Activated T-cell treated with anti-CD3 and anti-CD28 coated beads, Interleukin-2, amount 50 U/mL, for 24 hours (primary cell): ENCODE data around the gene SEL1L3.

Source experiments
- DNase-seq: peaks from one replicate; pipeline ENCODE4 v3.0.0-alpha.2; 2020
- H3K27ac Mint-ChIP-seq: 2 replicates; pipeline ENCODE4 v1.8.0; 2020; ENCODE audit warnings: mild to moderate bottlenecking, mixed read lengths
- H3K27me3 Mint-ChIP-seq: 2 replicates; pipeline ENCODE4 v1.8.0; 2020; ENCODE audit warnings: mixed read lengths
- H3K36me3 Mint-ChIP-seq: 2 replicates; pipeline ENCODE4 v1.8.0; 2020; ENCODE audit warnings: low read depth, mixed read lengths
- H3K4me1 Mint-ChIP-seq: 2 replicates; pipeline ENCODE4 v1.8.0; 2020; ENCODE audit warnings: low read depth, mixed read lengths
- H3K4me3 Mint-ChIP-seq: 2 replicates; pipeline ENCODE4 v1.8.0; 2020; ENCODE audit warnings: mild to moderate bottlenecking, moderate library complexity, mixed read lengths
- H3K9me3 Mint-ChIP-seq: 2 replicates; pipeline ENCODE4 v1.8.0; 2020; ENCODE audit warnings: mixed read lengths

SEL1L3 gene

DNA sequence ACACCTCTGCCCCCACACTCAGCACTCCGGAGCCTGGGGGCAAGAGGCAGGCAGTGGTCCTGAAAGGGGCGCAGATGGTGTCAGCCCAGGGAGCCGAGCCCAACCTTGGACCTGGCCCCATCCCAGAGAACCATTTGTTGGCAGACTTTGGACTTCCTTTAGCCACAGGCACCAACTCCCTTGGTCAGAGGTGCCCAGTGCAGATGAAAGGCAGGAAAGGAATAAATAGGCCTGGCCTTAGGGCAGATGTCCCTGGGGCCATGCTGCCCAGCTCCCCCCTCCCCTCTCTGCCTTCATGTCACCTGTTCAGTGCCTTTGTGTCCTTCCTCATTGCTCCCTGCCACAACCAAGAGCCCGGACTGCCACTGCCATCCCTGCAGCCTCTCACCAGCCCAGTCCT is 52.8 kb downstream of the SEL1L3 start:
- no peaks in the 10 kb centered on the region for H3K27me3 Mint-ChIP-seq
- no peaks in the 10 kb centered on the region for H3K9me3 Mint-ChIP-seq
- no peak for DNase-seq
- peaks cover 81% of the 10 kb centered on the region for H3K36me3 Mint-ChIP-seq
- H3K4me3 Mint-ChIP-seq, result no peak overlapping the region
- no peak overlapping the region for H3K27ac Mint-ChIP-seq
- H3K4me1 Mint-ChIP-seq, result no peaks in the 10 kb centered on the region

DNA sequence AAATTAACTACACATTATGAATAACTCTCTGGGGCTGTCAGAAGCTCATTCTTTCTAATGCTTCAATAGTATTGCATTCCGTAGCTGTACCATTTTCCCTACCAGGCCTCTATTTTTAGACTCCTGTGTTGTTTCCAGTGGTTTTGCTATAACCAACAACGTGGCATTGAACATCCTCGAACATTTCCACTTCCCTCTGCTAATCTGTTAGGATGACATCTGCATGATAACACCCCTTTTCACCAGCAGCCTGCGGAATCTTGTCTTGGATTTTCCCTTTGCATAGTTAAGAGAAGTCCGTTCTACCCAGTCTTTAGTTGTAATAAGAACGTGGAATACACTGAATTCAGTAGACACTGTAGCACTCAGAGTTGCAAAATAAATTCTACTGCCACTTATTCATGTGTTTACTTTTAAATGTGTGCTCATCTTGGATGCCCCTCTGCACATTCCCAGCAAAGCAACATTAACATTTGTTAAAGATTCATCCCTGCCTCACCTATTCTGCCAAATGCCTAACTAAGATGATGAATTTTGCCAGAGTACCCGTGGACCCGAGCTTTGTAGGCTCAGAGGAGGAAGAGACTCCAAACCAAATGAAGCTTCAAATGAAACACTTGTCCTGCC is 55.6 kb downstream of the SEL1L3 start:
- Mint-ChIP-seq H3K9me3 (no peaks in the 10 kb centered on the region), H3K36me3 (peaks cover 85% of the 10 kb centered on the region), H3K4me1 (no peaks in the 10 kb centered on the region), H3K27me3 (no peaks in the 10 kb centered on the region), H3K27ac (no peak overlapping the region), H3K4me3 (no peak overlapping the region)
- no peak for DNase-seq

GRCh38 chr4:25805255-25805860 is 57.4 kb downstream of the SEL1L3 start:
- Mint-ChIP-seq H3K9me3 (no peaks in the 10 kb centered on the region), H3K4me1 (no peaks in the 10 kb centered on the region), H3K27ac (no peak overlapping the region), H3K27me3 (no peaks in the 10 kb centered on the region), H3K36me3 (peaks cover 83% of the 10 kb centered on the region), H3K4me3 (no peak overlapping the region)
- DNase-seq, result no peak

DNA sequence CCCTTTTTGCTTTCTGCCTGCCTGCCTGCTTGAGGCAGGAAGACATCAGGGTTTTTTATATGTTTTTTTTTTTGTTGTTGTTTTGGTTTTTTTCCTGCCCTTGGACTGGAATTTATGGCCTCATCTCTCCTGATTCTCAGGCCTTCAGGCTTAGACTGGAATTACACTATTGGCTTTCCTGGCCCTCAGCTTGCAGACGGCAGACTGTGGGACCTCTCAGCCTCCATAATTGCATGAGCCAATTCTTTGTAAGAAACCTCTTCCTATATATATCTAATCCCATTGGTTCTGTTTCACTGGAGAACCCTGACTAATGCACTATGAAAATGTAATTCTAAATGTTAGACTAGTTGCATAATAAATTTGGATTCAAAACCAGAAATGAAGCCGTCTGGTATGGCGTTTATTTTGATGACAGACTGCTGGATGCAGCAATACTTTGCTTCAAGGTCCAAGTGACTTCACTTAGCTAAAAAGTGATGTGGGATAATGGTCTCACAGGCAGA is 59.0 kb downstream of the SEL1L3 start:
- Mint-ChIP-seq H3K27ac (no peak overlapping the region), H3K4me1 (no peaks in the 10 kb centered on the region), H3K9me3 (no peaks in the 10 kb centered on the region), H3K36me3 (peaks cover 88% of the 10 kb centered on the region), H3K27me3 (no peaks in the 10 kb centered on the region), H3K4me3 (no peak overlapping the region)
- no peak for DNase-seq

DNA sequence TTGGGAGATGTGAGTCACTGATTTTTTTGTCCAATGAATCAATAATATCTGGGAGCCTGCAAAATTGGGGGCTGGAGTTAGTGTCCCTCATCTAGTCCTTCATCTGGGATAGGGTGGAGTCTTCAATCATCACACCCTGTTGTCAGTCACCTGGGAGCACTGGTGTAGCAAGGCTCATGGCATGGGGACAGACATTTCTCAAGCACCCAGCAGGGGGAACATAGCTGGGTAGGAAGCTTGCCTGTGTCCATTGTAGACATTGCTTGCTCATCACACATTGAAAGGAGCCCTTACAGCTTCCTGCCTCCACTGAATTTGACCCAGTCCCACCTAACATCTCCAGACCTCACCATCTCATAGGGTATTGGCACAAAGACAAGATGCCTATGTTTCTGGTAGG is 61.2 kb downstream of the SEL1L3 start:
- Mint-ChIP-seq H3K27me3 (no peaks in the 10 kb centered on the region), H3K36me3 (peaks cover 89% of the 10 kb centered on the region), H3K4me1 (no peaks in the 10 kb centered on the region), H3K4me3 (no peak overlapping the region), H3K9me3 (no peaks in the 10 kb centered on the region), H3K27ac (peak overlapping the region; percentile 9)
- DNase-seq, result no peak

DNA sequence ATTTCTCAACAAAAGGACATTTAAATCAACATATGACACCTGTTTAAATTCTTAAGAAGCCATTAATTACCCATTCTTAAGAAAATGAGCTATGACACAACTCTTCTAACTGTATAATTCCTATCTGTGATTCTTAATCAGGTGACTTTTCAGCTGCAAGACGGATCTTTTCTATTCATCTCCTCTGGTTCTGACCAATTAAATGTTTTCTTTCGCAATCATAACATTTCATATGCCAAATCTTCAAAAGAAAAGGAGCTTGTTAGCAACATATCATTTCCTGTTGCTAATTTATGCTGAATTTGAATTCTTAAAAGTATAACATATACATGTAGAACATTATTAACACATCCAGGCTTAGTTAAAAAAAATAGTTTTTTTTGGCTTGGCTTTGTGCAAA is 62.5 kb downstream of the SEL1L3 start:
- no peak overlapping the region for H3K27ac Mint-ChIP-seq
- no peaks in the 10 kb centered on the region for H3K9me3 Mint-ChIP-seq
- DNase-seq, result no peak
- no peaks in the 10 kb centered on the region for H3K4me1 Mint-ChIP-seq
- no peak overlapping the region for H3K4me3 Mint-ChIP-seq
- H3K36me3 Mint-ChIP-seq, result peaks cover 88% of the 10 kb centered on the region
- no peaks in the 10 kb centered on the region for H3K27me3 Mint-ChIP-seq

DNA sequence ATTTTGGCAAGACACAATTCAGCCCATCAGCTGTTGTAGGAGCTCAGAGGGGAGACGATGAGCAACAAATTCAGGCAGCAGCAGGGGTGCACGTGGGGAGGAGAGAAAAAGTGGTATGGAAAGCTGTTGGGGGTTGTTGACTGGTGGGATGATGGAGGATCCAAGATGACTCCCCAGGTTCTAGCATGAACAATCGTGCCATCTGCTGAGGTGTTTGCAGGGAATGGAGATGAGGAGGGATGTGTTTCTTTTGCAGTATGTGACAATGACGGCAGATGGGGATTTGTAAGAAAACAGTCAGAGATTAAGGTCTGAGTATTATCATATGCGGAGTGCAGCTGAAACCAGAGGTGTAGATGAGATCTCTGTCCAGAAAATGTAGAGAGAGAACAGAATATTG is 63.3 kb downstream of the SEL1L3 start:
- peaks cover 86% of the 10 kb centered on the region for H3K36me3 Mint-ChIP-seq
- H3K4me3 Mint-ChIP-seq, result no peak overlapping the region
- no peak for DNase-seq
- H3K9me3 Mint-ChIP-seq, result no peaks in the 10 kb centered on the region
- no peak overlapping the region for H3K27ac Mint-ChIP-seq
- H3K4me1 Mint-ChIP-seq, result no peaks in the 10 kb centered on the region
- no peaks in the 10 kb centered on the region for H3K27me3 Mint-ChIP-seq

DNA sequence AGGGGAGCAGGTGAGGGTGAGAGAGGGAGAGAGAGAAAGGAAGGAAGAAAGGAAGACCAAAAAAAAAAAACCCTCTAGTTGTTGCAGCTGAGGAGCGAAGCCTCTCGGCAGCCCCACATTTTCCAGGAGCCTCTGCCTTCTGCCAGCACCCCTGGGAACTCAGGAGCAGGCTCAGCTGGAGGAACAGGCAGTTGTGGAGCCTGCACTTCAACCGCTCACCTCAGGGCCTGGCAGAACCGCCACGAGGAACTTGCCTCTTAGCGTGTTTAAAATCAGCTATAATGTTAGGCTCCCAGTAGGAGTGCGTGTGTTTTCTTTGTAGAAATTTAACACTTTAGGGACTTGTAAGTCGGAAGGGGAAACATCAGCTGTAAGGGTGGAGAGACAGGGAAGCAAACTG is 65.7 kb downstream of the SEL1L3 start:
- Mint-ChIP-seq H3K36me3 (peaks cover 85% of the 10 kb centered on the region), H3K27me3 (no peaks in the 10 kb centered on the region), H3K4me3 (no peak overlapping the region), H3K27ac (no peak overlapping the region), H3K4me1 (no peaks in the 10 kb centered on the region), H3K9me3 (no peaks in the 10 kb centered on the region)
- no peak for DNase-seq

GRCh38 chr4:25795566-25796454 is 67.0 kb downstream of the SEL1L3 start:
- no peak overlapping the region for H3K27ac Mint-ChIP-seq
- peaks cover 79% of the 10 kb centered on the region for H3K36me3 Mint-ChIP-seq
- H3K27me3 Mint-ChIP-seq, result no peaks in the 10 kb centered on the region
- no peaks in the 10 kb centered on the region for H3K4me1 Mint-ChIP-seq
- H3K4me3 Mint-ChIP-seq, result no peak overlapping the region
- no peaks in the 10 kb centered on the region for H3K9me3 Mint-ChIP-seq
- no peak for DNase-seq

DNA sequence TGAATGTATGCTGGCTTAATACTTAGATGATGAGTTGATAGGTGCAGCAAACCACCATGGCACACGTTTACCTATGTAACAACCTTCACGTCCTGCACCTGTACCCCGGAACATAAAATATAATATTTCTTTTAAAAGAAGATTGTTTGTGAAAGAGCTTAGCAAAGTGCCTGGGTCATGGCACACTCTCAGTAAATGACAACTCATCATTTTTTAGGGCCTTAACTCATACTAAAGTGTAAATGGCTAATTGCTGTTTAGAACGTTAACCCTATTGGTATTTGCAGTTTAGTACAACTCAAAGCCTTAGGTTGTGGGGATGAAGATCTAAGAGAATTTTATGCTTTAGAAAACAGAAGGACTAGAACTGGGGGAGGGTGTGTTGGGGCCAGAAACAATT is 67.7 kb downstream of the SEL1L3 start:
- no peaks in the 10 kb centered on the region for H3K4me1 Mint-ChIP-seq
- no peak for DNase-seq
- H3K27me3 Mint-ChIP-seq, result no peaks in the 10 kb centered on the region
- no peaks in the 10 kb centered on the region for H3K9me3 Mint-ChIP-seq
- H3K27ac Mint-ChIP-seq, result no peak overlapping the region
- no peak overlapping the region for H3K4me3 Mint-ChIP-seq
- H3K36me3 Mint-ChIP-seq, result peaks cover 78% of the 10 kb centered on the region

DNA sequence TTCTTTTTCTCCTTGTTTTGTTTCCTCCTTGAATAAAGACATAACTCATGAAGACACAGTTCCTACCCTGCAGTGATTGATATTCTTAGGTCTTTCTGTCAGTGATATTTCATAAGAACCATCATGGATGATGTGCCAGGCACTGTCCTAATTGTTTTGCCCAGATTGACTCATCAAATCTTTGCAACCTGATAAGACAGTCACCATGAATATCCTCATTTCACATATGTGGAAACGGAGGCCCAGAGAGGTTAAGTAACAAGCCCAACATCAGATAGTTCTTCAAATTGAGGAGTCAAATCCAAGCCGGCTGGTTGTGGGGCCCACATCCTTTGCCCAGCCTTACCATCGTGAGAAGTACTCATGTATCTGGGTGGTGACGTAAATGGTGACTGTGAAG is 69.9 kb downstream of the SEL1L3 start:
- Mint-ChIP-seq H3K4me3 (no peak overlapping the region), H3K9me3 (no peaks in the 10 kb centered on the region), H3K27ac (no peak overlapping the region), H3K4me1 (no peaks in the 10 kb centered on the region), H3K27me3 (no peaks in the 10 kb centered on the region), H3K36me3 (peaks cover 75% of the 10 kb centered on the region)
- no peak for DNase-seq

GRCh38 chr4:25792200-25792791 is 70.5 kb downstream of the SEL1L3 start:
- H3K27me3 Mint-ChIP-seq, result no peaks in the 10 kb centered on the region
- DNase-seq, result no peak
- H3K9me3 Mint-ChIP-seq, result no peaks in the 10 kb centered on the region
- H3K27ac Mint-ChIP-seq, result no peak overlapping the region
- no peaks in the 10 kb centered on the region for H3K4me1 Mint-ChIP-seq
- H3K36me3 Mint-ChIP-seq, result peaks cover 77% of the 10 kb centered on the region
- H3K4me3 Mint-ChIP-seq, result no peak overlapping the region

- Mint-ChIP-seq H3K27ac (no peak overlapping the region), H3K36me3 (peaks cover 85% of the 10 kb centered on the region), H3K9me3 (no peaks in the 10 kb centered on the region), H3K4me3 (no peak overlapping the region), H3K4me1 (no peaks in the 10 kb centered on the region), H3K27me3 (no peaks in the 10 kb centered on the region)
- DNase-seq, result no peak
Observed at GRCh38 chr4:25790024-25790423, 72.8 kb downstream of the SEL1L3 start.

DNA sequence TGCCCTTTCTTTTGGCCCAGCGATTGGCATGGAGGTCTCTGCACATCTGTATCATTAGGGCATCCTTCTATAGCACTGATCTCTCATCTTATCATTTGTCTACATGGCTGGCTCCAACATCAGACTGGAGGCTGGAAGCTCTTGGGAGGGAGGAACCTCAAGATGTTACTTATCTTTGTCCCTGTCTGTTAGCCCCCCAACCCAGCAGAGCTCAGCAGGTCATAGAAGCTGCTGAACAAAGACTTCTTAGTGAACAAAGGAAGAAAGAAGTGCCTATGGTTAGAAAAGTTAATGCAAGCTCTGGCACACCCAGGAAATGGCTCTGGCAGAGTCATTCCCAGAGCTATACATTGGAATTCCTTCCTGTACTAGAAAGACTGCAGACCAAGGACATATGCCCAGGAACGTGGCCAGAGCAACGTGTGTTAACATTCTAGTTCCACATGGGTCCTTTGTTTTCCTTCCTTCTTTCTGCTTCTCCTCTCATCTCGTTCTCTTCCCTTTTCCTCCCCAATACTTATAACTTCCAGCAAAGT is 74.0 kb downstream of the SEL1L3 start:
- Mint-ChIP-seq H3K27me3 (no peaks in the 10 kb centered on the region), H3K36me3 (peaks cover 87% of the 10 kb centered on the region), H3K4me1 (peaks cover 10% of the 10 kb centered on the region), H3K9me3 (no peaks in the 10 kb centered on the region), H3K4me3 (no peak overlapping the region), H3K27ac (no peak overlapping the region)
- DNase-seq, result no peak
